ENCODE data around the gene SHISA9.

GRCh38 chr16:13012601-13013000, 111.2 kb downstream of the SHISA9 start:
- TF ChIP-seq CTCF (IDR thresholded peaks at IDR 0.05) = no peak
- no peak for TF ChIP-seq POLR2A (IDR thresholded peaks at IDR 0.05)

All from breast epithelium (tissue), 3 donors.